ENCODE data around the gene RDH5.
A peak's percentile ranks its signal among the peaks of the same experiment; 100 is the strongest.

Gene RDH5

GRCh38 chr12:55715169-55715764 lies 4.9 kb upstream of the RDH5 start:
- no peak for DNase-seq

DNA sequence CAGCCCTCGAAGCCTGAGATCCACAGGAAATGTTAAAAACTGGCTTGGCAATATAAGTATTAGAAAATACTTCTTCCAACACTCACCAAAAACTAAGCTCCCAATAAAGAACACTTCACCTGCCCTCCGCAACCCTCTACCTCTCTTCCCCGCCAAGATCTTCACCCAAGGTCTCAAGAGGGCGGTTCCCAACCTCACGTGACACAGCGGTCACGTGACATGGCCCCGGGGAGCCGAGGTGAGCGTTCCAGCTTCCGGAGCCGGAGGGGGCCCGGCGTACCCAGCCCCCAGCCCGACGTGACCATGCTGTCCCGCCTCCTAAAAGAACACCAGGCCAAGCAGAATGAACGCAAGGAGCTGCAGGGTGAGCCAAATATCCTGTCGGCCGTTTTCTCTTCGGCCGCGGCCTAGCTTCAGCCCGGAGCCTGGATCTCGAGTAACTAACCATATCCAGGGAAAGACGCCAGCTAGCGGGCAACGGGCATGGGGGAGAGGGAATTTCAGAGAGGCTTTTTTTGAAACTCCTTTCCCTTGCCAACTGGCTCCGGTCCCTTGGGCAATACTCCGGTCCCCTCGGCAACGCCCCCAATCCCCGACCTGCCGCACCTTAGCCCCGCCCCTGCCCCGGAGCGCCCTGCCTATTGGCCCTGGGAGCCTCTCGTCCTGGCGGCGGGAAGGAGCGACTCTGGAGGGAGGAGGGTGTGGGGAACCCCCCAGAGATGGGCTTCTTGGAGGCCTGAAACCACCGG lies 4.2 kb upstream of the RDH5 start, which contains the start of gene BLOC1S1:
Gene BLOC1S1 (plus strand): TSS at position 214 of the 749 bp plus-strand sequence. CDS start 6 bp downstream, at position 220.
- DNase-seq = peak; percentile 97

- DNase-seq = no peak
Observed at GRCh38 chr12:55716582-55716957, 3.6 kb upstream of the RDH5 start.

- no peak for DNase-seq
Observed at GRCh38 chr12:55717011-55718007, 2.9 kb upstream of the RDH5 start.

DNA sequence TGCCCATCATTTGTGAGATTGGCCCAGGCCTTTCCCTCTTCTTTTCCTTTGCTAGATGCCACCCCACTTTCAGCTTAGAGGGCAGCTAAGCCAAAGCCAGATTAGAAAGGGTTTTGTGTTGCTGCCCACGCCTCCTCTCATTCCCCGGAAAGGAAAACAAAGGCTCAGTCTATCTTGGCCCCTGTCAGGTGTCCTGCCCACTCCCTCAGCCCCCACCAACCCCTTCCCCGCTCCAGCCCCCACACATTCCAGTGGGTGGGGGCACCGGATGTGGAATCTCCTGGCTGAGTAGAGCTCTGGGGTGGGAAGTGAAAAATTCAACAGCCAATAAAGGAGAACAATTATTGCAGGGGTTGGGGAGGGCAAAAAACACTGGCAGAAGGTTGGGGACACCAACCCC lies 2.2 kb upstream of the RDH5 start:
- no peak for DNase-seq

DNA sequence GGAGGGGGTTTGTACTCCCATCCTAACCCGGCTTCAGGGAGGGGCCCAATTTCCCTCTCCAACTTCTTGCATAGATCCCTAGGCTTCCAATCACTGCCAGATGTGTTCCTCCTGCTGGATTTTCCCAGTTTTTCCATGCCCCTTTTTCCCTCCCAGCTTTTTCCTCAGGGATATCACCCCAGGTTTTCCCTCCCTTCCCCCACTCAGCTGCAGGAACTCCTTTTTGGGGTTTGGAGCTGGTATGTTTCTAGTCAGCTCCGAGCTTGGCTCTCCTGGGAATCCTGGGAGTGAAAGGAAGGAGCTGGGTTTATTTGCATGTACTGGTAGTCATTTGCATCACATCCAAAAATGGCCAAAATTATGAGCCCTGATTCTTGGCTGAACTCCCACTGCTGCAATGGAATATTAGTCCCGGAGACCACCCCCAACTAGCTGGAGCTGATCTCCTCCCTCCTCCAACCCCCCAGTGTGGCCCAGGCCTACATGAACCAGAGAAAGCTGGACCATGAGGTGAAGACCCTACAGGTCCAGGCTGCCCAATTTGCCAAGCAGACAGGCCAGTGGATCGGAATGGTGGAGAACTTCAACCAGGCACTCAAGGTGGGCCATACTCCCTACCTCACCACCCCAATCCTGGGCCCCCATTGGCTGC lies 1.4 kb upstream of the RDH5 start:
- no peak for DNase-seq

- no peak for DNase-seq
Observed at GRCh38 chr12:55719371-55719770, 822 bp upstream of the RDH5 start.

- no peak for DNase-seq
Observed at GRCh38 chr12:55720894-55721444, 776 bp downstream of the RDH5 start.

DNA sequence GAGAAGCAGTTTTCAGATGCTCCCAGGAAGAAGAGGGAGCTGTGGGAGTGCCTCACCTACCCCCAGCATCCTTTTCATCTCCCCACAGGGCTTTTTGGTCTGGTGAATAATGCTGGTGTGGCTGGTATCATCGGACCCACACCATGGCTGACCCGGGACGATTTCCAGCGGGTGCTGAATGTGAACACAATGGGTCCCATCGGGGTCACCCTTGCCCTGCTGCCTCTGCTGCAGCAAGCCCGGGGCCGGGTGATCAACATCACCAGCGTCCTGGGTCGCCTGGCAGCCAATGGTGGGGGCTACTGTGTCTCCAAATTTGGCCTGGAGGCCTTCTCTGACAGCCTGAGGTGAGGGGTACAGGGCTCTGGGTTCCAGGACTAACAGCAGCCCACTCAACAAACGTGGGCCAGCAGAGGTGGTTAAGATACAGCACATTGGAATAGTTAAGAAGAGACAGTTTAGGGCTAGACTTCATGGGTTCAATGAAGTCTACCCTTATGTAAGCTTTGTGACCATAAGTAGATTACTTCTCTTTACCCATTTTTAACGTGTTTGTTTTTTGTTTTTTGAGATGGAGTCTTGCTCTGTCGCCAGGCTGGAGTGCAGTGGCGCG lies 1.5 kb downstream of the RDH5 start:
- no peak for DNase-seq

GRCh38 chr12:55722948-55723347 lies 2.8 kb downstream of the RDH5 start:
- DNase-seq = no peak

DNA sequence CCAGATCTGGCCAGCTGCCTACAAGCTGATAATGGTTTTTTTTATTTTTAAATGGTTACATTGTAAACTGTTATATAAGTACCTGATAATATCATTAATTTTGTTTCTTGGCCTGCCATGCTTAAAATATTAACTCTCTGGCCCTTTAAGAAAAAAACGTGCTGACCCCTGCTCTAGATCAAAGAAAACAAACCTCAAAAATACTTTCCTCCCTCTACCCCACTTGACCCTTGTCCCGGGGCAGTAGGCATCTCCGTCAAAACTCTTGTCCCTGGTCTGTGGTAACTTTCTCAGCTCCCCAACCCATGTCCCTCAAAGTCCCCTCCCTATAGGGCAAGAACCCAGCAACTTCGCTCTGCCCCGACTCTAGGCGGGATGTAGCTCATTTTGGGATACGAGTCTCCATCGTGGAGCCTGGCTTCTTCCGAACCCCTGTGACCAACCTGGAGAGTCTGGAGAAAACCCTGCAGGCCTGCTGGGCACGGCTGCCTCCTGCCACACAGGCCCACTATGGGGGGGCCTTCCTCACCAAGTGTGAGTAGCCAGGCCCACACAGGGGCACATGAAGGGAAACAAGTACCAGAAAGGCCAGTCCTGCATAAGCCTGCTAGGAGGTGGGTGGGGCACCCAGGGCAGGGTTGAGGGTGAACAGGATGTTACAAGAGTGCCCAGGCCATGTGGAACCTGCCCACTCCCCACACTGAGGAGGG lies 3.5 kb downstream of the RDH5 start:
- no peak for DNase-seq

DNA sequence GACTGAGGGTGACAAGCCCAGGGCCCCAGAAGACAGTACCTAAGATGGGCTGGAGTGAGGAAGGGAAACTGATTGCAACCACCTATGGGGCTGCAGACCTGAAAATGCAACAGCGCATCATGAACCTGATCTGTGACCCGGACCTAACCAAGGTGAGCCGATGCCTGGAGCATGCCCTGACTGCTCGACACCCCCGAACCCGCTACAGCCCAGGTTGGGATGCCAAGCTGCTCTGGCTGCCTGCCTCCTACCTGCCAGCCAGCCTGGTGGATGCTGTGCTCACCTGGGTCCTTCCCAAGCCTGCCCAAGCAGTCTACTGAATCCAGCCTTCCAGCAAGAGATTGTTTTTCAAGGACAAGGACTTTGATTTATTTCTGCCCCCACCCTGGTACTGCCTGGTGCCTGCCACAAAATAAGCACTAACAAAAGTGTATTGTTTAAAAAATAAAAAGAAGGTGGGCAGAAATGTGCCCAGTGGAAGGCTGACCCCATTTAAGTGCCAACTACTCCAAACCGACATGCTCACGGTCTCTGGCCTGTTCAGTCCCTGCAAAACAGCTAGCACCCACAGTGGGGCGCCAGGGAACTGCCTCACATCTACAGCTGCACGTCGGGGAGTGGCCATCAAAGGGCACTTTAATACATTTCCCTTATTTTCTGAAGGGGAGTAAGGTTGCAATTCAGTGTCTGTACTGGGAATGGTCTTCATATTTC lies 4.2 kb downstream of the RDH5 start:
- DNase-seq = no peak

DNA sequence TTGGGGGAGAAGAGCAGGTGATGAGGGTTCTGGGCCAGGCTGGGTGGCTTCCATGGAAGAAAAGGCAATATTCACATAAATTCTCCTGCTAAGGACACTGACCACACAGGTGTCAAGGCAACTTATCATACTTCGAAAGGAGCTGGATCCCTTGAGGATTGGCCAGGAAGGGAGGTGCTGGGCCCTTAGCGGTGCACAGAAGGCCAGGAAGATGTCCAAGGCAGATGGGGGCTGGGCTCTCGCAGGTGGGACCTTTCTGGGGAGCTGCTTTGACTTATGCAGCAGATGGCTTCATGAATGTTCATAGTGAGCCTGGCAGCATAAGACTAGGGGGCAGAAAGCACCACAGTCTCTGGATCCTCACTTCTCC lies 4.7 kb downstream of the RDH5 start:
- DNase-seq = no peak

DNA sequence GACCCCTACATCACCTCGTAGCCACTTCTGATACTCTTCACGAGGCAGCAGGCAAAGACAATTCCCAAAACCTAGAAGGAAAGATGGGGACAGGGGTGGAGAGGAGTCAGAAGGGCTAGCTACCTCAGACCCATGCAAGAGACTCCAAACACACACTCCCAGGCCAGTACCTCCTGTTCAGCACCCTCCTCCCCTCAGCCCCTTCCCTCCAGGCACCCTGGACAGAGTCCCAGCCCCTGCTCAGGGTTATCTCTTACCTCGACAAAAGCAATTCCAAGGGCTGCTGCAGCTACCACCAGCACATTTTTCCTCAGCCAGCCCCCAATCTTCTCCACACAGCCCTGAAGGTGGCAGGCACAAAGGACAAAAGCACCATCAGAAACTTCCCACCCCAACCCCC lies 5.4 kb downstream of the RDH5 start:
- no peak for DNase-seq

- DNase-seq = no peak
Observed at GRCh38 chr12:55726971-55727370, 6.8 kb downstream of the RDH5 start.

GRCh38 chr12:55727643-55728185 lies 7.5 kb downstream of the RDH5 start:
- DNase-seq = no peak

- peak; percentile 73 for DNase-seq
Observed at GRCh38 chr12:55728186-55728938, 8.2 kb downstream of the RDH5 start.

DNA sequence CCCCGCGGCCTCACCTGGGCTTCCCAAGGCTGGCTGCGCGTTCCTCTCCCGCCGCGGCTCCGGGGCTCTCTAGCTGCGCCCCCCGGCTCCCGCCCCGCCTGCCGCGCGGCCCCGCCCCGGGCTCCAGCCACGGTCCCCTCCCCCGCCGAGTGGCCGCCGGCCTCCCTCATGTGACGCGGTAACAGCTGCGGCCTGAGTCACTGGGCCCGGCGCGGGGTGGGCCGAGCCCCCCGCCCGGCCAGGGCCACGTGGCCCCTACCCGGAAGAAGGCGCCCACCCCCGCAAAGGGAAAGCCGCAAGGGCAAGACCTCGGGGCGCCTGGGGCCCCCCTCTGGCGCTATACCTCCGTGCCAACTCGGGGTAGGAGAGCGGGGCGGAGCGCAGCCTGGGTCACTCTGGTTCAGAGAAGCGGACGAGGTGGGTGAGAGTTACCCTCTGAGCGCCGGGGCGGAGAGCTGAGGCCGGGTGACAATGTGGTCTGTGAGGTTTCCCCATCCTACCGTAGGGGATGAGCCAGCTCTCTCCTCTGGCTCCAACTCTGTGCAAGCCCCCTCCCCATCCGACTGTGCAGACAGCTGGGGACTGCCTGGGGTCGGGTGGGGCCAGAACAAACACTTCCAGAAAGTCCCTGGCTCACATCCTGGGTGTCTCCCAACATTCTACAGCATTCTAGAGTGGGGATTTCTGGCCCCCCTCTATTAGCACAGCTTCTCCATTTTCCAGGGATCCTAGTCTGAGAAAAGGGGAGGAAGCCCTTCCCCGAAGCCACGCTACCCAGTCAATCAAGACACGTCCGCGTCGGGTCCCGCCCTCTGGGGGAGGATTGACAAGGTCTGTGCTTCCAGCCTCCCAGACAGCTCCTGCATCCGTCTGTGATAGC lies 9.0 kb downstream of the RDH5 start, which contains the start of gene CD63:
Gene CD63 (minus strand): TSS at position 71 of the 880 bp plus-strand sequence. CDS start 668 bp downstream, outside the sequence.
- DNase-seq = peak; percentile 92

Data from retina (tissue), 1 donor.